Ishikawa (cell line): ENCODE results near the gene PTPRS.

Experiments used
- CREB1 ChIP-seq: IDR thresholded peaks from 2 replicates; pipeline ENCODE4 v1.6.1; 2012; ENCODE audit warnings: low read depth
- FOXM1 ChIP-seq: IDR thresholded peaks from 2 replicates; pipeline ENCODE4 v1.6.1; 2012; ENCODE audit warnings: low read depth, borderline replicate concordance
- MAX ChIP-seq: IDR thresholded peaks from 2 replicates; pipeline ENCODE4 v1.6.1; 2012
- REST ChIP-seq: IDR thresholded peaks from 2 replicates; pipeline ENCODE4 v1.6.1; 2012; ENCODE audit warnings: low read depth, mild to moderate bottlenecking
- TAF1 ChIP-seq: IDR thresholded peaks from 2 replicates; pipeline ENCODE4 v1.6.1; 2012; ENCODE audit warnings: low read depth, mild to moderate bottlenecking
- TEAD4 ChIP-seq: IDR thresholded peaks from 2 replicates; pipeline ENCODE4 v1.6.1; 2012
- ZBTB7A ChIP-seq: IDR thresholded peaks from 2 replicates; pipeline ENCODE4 v1.6.1; 2012; ENCODE audit warnings: low read depth

GRCh38 chr19:5361407-5361806, 20.8 kb upstream of the PTPRS start:
- no peak for TF ChIP-seq REST
- no peak for TF ChIP-seq ZBTB7A
- no peak for TF ChIP-seq MAX
- no peak for TF ChIP-seq FOXM1
- no peak for TF ChIP-seq TEAD4
- no peak for TF ChIP-seq CREB1
- TF ChIP-seq TAF1, result no peak
